Activated T-cell treated with anti-CD3 and anti-CD28 coated beads for 24 hours (primary cell): ENCODE measurements around the gene PPP1R7.

Experiments used
- DNase-seq: peaks from one replicate; pipeline ENCODE4 v3.0.0-alpha.2; 2020; ENCODE audit warnings: low read depth

Gene PPP1R7

GRCh38 chr2:241214766-241215165 is 64.5 kb downstream of the PPP1R7 start:
- DNase-seq = no peak

- no peak for DNase-seq
These were observed 65.2 kb downstream of the PPP1R7 start for GRCh38 chr2:241215421-241215820.

GRCh38 chr2:241216211-241216761 is 66.0 kb downstream of the PPP1R7 start:
- DNase-seq = no peak

GRCh38 chr2:241217320-241218031 is 67.2 kb downstream of the PPP1R7 start:
- no peak for DNase-seq

DNA sequence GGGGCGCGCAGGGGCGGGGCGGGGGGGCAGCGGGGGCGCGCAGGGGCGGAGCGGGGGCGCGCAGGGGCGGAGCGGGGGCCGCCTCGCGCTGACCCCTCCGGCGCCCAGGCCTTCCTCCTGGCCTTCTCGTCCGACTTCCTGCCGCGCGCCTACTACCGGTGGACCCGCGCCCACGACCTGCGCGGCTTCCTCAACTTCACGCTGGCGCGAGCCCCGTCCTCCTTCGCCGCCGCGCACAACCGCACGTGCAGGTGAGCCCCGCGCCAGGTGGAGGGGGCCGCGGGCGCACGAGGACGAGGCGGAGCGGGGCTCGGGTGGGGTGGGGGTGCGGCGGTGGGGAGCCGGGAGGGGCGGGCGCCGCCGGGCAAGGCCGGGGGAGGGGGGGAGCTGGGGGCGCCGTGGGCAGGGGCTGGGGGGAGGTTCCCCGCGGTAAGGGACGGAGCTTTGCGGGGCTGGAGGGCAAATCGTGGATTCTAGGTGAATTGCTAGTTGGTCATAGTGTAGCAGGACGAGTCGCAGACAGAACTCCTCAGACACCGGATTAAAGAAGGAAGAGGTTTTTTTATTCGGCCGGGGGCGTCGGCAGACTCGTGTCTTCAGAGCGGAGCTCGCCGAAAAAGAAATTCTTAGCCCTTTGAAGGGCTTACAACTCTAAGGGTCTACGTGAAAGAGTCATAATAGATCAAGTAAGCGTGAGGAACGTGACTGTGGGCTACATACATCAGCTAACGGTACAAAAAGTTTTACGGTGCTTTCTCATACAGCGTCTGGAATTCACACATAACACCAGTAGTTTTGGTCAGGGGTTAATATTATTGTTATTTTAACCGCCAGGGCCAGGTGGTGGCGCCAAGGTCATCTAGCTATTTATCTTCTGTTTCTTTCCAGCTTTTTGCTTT is 68.1 kb downstream of the PPP1R7 start:
- no peak for DNase-seq

DNA sequence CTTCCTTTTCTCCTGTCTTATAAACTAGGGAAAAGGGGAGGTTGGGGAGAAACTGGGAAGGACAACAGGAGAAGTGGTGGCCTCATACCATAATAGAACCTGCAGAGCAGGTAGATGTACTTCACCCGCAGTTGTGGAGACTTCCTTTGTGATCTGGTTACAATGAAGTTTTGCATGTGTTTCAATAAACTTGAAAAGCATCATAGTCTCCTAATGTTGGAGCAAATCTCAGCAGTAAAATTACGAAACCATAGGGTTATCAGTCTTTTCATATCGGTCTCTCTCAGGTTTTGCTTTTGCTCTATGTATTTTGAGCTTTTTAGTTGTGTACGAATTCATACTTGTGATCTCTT is 68.7 kb downstream of the PPP1R7 start:
- DNase-seq = no peak

GRCh38 chr2:241219856-241220356 is 69.6 kb downstream of the PPP1R7 start:
- DNase-seq = no peak

DNA sequence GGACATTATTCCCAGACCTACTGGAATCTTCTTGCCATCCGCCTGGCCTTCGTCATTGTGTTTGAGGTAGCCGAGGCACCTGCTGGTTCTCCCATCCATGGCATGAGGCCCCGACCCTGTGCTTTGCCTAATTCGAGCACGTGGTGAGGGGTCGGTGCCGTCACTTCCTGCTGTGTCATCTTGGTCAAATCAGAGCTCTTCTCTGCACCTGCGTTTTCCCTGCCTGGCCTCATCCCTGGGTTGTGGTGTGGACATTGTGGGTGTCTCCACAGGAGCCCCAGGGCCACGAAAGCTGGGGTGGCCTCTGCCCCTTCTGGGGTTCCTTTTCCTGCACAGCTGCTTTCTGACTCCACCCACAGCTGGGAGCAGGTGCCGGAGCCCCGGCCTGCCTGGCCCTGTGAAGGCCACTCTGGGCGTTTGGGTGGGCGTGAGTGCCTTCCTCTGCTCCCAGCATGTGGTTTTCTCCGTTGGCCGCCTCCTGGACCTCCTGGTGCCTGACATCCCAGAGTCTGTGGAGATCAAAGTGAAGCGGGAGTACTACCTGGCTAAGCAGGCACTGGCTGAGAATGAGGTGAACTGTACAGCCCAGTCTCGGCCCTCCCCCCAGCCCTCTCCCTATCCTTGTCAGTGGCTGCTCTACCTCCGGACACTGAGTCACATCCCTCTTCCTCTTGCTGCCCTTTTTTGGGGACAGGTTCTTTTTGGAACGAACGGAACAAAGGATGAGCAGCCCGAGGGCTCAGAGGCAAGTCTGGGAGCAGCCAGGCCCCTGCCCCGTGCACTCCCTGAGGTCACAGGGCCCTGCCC is 73.1 kb downstream of the PPP1R7 start:
- no peak for DNase-seq

GRCh38 chr2:241224018-241224850 is 74.0 kb downstream of the PPP1R7 start:
- DNase-seq = no peak

- DNase-seq = no peak
These were observed 74.7 kb downstream of the PPP1R7 start for GRCh38 chr2:241224851-241225438.

- DNase-seq = no peak
These were observed 75.3 kb downstream of the PPP1R7 start for GRCh38 chr2:241225545-241225944.

GRCh38 chr2:241225983-241226382 is 75.7 kb downstream of the PPP1R7 start:
- DNase-seq = no peak

GRCh38 chr2:241226723-241227572 is 76.7 kb downstream of the PPP1R7 start:
- no peak for DNase-seq

DNA sequence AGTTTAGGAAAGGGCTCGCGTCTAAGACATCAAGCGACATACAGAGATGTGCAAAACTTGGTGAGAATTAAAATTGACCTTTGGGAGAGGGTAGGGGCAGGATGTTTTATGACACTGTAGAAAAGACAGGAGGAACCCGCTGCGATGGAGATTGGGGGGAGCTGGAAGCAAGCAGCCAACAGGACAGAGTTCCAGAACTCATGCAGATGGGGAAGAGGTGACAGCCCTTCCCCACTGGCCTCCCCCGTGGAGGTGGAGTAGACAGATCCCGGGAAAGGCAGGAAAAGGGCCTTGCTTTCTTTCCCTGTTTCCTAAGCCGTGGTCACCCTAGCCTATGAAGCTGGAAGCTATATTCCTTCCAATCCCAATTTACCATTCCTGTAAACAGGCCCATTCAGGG is 77.3 kb downstream of the PPP1R7 start:
- no peak for DNase-seq

DNA sequence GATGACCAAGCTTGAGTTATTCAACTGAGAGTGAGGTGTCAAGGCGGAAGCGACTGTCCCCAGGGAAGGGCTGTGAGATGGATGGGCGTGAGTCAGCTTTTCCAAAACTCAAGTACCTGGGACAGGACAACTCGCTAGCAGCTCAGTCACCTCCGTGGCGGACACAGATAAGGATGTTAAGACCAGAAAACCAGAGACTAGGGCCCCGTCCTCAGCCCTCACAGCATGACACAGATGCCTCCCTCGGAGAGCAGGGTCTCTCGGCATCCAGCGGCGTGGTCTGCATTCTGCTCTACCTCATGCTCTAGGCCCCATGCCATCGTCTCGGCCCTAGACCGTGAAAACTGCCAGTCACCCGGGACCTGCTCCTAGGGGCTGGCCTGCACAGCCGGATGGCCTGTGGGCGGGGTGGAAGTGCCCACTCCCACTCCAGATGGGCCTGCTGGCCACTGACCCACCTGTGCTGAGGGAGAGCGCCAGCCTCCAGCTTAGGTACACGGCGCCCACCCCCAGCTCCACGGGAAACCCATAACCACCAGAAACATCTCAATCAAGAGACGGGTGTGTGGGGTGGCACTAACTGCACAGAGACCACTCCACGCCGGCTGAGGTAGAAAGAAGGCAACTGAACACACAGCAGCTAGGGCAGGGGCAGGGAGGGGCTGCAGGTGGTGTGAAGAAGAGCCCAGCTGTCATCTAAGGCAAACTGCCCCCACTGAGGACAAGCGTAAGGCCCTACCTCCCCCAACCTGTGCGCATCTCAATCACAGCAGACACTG is 78.0 kb downstream of the PPP1R7 start:
- no peak for DNase-seq

- DNase-seq = no peak
These were observed 78.7 kb downstream of the PPP1R7 start for GRCh38 chr2:241228860-241229516.

GRCh38 chr2:241229563-241230401 is 79.5 kb downstream of the PPP1R7 start:
- no peak for DNase-seq

- no peak for DNase-seq
These were observed 80.2 kb downstream of the PPP1R7 start for GRCh38 chr2:241230435-241230834.
